Measurements from ENCODE around the gene PCSK4.
"Not testable (repeated sequence)": the region's sequence is repeated elsewhere in the genome, so short reads cannot be mapped to it uniquely, and the experiment has no call there.

DNA sequence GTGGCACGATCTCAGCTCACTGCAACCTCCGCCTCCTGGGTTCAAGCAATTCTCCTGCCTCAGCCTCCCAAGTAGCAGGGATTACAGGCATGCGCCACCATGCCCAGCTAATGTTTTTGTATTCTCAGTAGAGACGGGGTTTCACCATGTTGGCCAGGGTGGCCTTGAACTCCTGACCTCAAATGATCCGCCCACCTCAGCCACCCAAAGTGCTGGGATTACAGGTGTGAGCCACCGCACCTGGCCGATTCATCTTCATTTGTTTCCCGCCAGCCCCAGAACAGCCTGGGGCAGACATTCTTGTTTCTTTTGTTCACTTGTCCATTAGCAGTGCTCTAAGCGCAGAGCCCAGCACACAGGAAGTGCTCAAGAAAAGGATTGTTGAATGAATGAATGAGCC lies 13.1 kb downstream of the PCSK4 start:
- not testable (repeated sequence) for TF ChIP-seq ZNF280D (CRISPR knock-in tag; IDR thresholded peaks at IDR 0.05); ZNF670 (CRISPR knock-in tag; IDR thresholded peaks at IDR 0.05; ENCODE audit: borderline replicate concordance); POLR2A (IDR thresholded peaks at IDR 0.05; ENCODE audit: insufficient read depth in 1 of 2, low read depth in 2 of 2, low read length in 2 of 2); POLR2AphosphoS5 (IDR thresholded peaks at IDR 0.05; ENCODE audit: low read depth, low read length); SP1 (IDR thresholded peaks at IDR 0.05); SP1 (CRISPR knock-in tag; IDR thresholded peaks at IDR 0.05); ZNF781 (CRISPR knock-in tag; IDR thresholded peaks at IDR 0.05; ENCODE audit: borderline replicate concordance, not compliant biosample characterization); ZNF451 (CRISPR knock-in tag; IDR thresholded peaks at IDR 0.05); SRSF4 (IDR thresholded peaks at IDR 0.05; ENCODE audit: low read depth, low read length, poor library complexity, severe bottlenecking); ZFX (CRISPR knock-in tag; IDR thresholded peaks at IDR 0.05; ENCODE audit: low read depth); ARHGAP35 (CRISPR knock-in tag; IDR thresholded peaks at IDR 0.05; ENCODE audit: borderline replicate concordance); ZNF24 (IDR thresholded peaks at IDR 0.05); HNRNPLL (IDR thresholded peaks at IDR 0.05; ENCODE audit: low read depth, low read length, poor library complexity, severe bottlenecking)
- TF ChIP-seq, protein P1, sequence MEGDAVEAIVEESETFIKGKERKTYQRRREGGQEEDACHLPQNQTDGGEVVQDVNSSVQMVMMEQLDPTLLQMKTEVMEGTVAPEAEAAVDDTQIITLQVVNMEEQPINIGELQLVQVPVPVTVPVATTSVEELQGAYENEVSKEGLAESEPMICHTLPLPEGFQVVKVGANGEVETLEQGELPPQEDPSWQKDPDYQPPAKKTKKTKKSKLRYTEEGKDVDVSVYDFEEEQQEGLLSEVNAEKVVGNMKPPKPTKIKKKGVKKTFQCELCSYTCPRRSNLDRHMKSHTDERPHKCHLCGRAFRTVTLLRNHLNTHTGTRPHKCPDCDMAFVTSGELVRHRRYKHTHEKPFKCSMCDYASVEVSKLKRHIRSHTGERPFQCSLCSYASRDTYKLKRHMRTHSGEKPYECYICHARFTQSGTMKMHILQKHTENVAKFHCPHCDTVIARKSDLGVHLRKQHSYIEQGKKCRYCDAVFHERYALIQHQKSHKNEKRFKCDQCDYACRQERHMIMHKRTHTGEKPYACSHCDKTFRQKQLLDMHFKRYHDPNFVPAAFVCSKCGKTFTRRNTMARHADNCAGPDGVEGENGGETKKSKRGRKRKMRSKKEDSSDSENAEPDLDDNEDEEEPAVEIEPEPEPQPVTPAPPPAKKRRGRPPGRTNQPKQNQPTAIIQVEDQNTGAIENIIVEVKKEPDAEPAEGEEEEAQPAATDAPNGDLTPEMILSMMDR (CRISPR knock-in tag; IDR thresholded peaks at IDR 0.05) = not testable (repeated sequence)
- TF ChIP-seq, protein P2, sequence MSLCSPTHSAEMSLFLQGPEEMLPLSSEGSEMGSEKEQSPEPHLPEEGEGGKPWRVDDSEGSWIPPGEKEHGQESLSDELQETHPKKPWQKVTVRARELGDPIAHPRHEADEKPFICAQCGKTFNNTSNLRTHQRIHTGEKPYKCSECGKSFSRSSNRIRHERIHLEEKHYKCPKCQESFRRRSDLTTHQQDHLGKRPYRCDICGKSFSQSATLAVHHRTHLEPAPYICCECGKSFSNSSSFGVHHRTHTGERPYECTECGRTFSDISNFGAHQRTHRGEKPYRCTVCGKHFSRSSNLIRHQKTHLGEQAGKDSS (CRISPR knock-in tag; IDR thresholded peaks at IDR 0.05; ENCODE audit: borderline replicate concordance, low read depth) = not testable (repeated sequence)

Data from HepG2 (cell line).